Activated CD4-positive, alpha-beta T cell treated with anti-CD3 and anti-CD28 coated beads, Interleukin-2, amount 50 U/mL, for 4 hours (primary cell): ENCODE results near the gene TCF7L2.
"Not testable (repeated sequence)": the region's sequence is repeated elsewhere in the genome, so short reads cannot be mapped to it uniquely, and the experiment has no call there.

Source experiments
- DNase-seq, 2 experiments: peaks; one replicate each; pipeline ENCODE4 v3.0.0-alpha.2; 2020

The TCF7L2 gene

GRCh38 chr10:113047963-113048781 lies 98.1 kb downstream of the TCF7L2 start:
- no peak for DNase-seq

DNA sequence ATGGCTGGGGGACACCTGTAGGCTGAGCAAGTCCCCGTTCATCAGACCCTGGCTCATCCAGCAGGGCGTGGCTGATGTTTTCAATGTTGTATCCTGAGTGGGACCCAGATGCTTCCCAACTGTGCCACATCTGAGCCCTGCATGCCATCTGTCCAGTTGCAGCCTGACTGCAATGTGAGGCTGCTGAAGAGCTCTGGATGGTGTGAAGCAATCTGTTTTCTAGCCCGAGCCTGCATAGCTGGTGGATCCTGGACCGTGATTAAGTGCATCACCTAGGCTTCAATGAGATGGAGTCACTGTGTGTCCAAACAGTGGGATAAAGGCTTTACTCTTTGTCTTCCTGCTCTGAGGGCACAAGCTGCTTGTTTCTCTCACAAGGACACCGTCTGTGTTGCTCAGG lies 99.8 kb downstream of the TCF7L2 start:
- DNase-seq: no peak

DNA sequence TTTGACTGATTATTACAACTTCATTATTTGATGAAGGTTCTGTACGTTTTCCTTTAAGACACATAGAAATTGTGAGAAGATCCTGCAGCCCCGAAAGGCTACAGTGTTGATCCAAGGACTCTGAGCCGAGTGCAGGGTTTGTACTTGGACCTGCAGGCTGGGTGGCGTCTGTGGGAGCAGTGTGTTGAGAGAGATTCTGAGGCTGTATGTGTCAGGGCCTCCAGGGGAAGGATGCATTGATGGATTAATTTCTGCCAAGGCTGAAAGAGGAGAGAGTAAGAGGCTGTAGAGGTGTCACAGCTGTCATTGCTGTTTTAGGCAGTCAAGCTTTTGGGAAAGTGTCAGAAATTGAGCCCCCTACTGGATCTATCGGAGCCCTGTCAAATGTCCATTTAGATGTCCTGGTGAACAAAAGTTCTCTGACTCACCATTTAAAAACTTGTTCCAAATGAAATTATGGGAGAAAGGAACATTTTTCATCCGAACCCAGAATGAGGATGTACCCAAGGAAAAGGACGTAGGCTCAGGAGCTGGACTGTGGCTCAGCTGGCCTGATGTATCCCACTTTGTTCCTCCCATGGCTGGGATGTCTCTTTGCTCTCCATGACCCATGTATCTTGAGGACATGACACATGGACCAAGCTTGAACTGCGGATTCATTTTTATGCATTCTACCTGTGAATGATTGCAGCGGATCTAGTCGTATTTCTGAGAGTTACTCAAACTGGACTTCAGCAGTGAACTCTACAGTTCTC lies 102.2 kb downstream of the TCF7L2 start:
- DNase-seq: no peak

- no peak for DNase-seq
These were observed 103.0 kb downstream of the TCF7L2 start for GRCh38 chr10:113053091-113053490.

DNA sequence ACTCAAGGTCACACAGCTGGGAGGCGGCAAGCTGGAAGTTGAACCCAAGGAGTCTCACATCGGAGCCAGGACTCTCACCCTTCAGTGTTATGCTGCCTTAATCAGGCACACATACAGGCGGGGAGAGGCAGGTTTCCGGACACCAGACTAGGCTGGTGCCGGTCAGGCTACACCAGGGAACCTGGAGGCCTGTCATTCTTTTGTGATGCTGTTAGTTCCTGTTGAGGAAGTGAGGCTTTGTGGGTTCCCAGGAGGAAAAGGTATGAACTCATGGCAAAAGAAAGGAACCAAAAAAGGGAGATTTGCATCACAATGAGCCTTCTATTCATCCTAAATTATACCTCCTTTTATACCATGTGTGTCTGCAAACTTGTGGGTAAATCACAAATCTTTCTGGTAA lies 103.8 kb downstream of the TCF7L2 start:
- DNase-seq: no peak

GRCh38 chr10:113055458-113055857 lies 105.4 kb downstream of the TCF7L2 start:
- DNase-seq: no peak

- DNase-seq: no peak
These were observed 106.0 kb downstream of the TCF7L2 start for GRCh38 chr10:113056030-113056429.

DNA sequence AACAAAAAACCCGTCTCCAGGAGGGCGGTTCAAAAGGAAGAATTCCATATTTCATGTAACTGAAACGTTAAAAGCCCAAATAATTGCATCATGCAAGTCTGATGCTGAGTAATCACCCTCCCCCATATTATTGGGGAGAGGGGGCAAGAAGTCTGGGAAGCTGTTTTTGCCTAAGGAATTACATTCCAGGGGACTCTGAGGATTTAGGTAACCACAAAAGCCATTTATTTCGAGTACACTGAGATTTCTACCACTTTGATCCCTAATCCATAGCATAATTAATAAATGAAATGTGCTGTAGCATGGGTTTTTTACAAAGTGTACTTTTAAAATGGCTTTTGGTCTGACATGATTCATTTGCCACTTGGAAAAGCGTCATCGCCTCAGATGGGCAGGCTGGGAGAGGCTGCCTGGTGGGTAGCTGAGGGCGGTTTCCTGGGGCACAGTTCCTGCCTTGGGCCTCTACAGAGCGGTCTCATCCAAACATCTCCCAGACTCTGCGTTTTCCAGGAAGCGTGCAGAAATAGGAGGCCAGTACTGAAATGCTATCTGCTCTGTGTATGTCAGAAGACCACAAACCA lies 106.5 kb downstream of the TCF7L2 start:
- no peak for DNase-seq

GRCh38 chr10:113057948-113058522 lies 108.0 kb downstream of the TCF7L2 start:
- DNase-seq: no peak

GRCh38 chr10:113058523-113059370 lies 108.7 kb downstream of the TCF7L2 start:
- no peak for DNase-seq

DNA sequence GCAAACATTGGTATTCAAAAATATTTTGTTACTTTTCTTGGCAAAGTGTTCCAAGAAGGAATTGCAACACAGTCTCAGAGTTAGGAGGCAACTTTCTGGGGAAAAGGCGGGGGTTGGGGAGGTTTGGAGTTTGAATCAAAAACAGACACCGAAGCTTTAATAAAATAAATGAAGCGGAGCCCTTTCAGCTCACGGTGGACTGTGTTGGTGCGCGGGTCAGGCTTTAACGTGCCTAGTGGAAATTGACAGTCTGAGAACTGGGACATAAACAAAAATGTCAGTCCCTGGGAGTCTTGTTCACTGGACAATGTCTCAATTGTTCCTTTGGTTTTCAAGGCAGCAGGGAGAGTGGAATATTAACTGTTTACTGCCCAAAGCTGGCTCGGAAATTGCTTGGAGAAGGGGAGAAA lies 109.3 kb downstream of the TCF7L2 start:
- no peak for DNase-seq

- DNase-seq: no peak
These were observed 110.4 kb downstream of the TCF7L2 start for GRCh38 chr10:113060201-113061053.

- no peak for DNase-seq
These were observed 111.0 kb downstream of the TCF7L2 start for GRCh38 chr10:113061054-113061430.

DNA sequence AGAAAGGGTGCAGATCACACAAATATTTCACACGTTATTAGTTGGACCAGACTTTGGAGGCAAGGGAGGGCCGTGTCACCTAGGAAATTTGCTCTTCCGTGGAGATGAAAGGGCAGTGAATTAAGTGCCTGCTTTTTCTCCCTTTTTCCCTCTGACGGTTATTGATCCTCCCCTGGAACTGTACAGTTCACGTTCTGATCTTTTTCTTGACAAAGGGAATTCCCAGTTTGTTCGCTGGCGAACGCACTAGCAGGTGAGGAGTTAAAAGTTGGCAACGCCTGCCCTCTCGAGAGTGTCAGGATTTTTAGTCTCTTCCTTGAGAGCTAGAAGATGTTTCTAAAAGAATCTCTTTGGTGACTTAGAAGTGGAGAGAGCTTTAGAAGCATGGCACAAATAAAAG lies 111.5 kb downstream of the TCF7L2 start:
- no peak for DNase-seq

DNA sequence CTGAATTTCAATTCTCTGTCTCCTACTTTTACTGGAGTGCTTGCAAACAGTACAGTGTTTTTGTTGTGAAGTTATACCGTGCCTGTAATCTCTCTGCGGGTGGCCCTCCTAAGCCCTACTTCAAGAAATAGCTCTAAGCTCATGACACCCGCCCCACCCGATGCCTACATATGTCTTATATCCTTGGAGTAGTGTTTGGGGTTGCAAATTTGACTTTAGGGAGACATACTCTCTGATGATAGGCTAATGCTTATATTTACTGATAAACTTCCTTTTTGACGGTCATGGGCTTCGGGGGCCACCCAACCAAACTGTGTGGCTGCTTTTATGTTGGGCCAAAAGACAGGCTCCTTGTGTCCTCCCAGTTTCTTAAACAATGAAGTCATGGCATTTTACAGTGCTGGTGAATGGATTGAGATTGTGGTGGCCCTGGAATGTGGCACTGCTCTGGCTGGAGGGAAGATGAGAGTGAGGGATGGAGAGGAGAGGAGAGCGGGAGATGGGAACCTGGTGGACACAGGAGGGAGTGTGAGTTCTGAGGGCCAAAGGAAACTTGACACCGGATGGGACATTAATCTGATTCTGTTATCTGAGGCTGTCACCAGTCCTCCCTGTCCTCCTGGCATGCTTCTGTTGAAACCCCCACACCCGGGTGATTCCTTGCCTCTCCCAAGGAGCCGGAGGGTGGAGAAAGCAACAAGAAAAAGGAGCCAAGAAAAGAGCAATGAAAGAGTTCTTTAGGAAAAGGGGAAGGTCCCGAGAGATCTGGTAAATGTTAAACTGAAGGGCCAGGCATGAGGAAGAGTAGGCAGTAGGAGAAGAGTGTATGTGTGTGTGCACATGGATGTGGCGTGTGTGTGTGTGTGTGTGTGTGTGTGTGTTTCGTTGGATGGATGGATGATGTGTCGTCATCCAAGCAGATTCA lies 113.3 kb downstream of the TCF7L2 start:
- no peak for DNase-seq

- no peak for DNase-seq
These were observed 114.0 kb downstream of the TCF7L2 start for GRCh38 chr10:113064039-113064438.

- not testable (repeated sequence) for DNase-seq
These were observed 116.1 kb downstream of the TCF7L2 start for GRCh38 chr10:113066120-113066519.

GRCh38 chr10:113066561-113067312 lies 116.7 kb downstream of the TCF7L2 start:
- DNase-seq: no peak

- DNase-seq: no peak
These were observed 117.5 kb downstream of the TCF7L2 start for GRCh38 chr10:113067501-113067900.
